Naive thymus-derived CD8-positive, alpha-beta T cell (primary cell): ENCODE measurements around the gene NAALADL2. TPM values are rescaled to one million over a fixed set of nuclear protein-coding genes. Genes with fewer than 3 reads are reported as not detected.

Experiments used
- ATAC-seq, 2 donors: fragments of 150-1000 bp; cut with Tn5 transposase in 1 of 2; sonication (Bioruptor Pico), chemical (Tn5 transposase) in 1 of 2; 1 replicate in 1 of 2; 2 replicates in 1 of 2; pipeline ENCODE4 v1.10.0; 2021; ENCODE audit warnings: mild to moderate bottlenecking in 2 of 2, moderate library complexity in 2 of 2
- POLR2A ChIA-PET: fragments of 350-600 bp; sonication (Branson Sonifier 250); formaldehyde crosslinking; loops from one replicate; lab custom pipeline; 2021; ENCODE audit warnings: antibody characterized with exemption; lab: Charles Lee
- DNase-seq, 10 donors: peaks; one replicate each; pipeline versions ENCODE4 v3.0.0 to v3.0.0-alpha.2; 2020 to 2022
- H3K27ac Mint-ChIP-seq, 10 donors: one replicate each; pipeline ENCODE4 v1.8.0; 2020 to 2022; ENCODE audit warnings: mild to moderate bottlenecking in 10 of 10, mixed read lengths in 10 of 10, moderate library complexity in 4 of 10, inconsistent platforms in 1 of 10
- H3K27me3 Mint-ChIP-seq, 5 donors: one replicate each; pipeline ENCODE4 v1.8.0; 2021 to 2022; ENCODE audit warnings: mixed read lengths in 5 of 5
- H3K36me3 Mint-ChIP-seq, 3 donors: one replicate each; pipeline ENCODE4 v1.8.0; 2020 to 2022; ENCODE audit warnings: mixed read lengths in 3 of 3, mild to moderate bottlenecking in 2 of 3, inconsistent platforms in 1 of 3
- H3K4me1 Mint-ChIP-seq, 4 donors: one replicate each; pipeline ENCODE4 v1.8.0; 2021 to 2022; ENCODE audit warnings: mixed read lengths in 4 of 4
- H3K4me3 Mint-ChIP-seq, 10 donors: one replicate each; pipeline ENCODE4 v1.8.0; 2020 to 2022; ENCODE audit warnings: mild to moderate bottlenecking in 10 of 10, mixed read lengths in 10 of 10, moderate library complexity in 6 of 10, inconsistent platforms in 1 of 10
- H3K9me3 Mint-ChIP-seq, 9 donors: one replicate each; pipeline ENCODE4 v1.8.0; 2020 to 2022; ENCODE audit warnings: mixed read lengths in 9 of 9, mild to moderate bottlenecking in 3 of 9, inconsistent platforms in 1 of 9, moderate library complexity in 1 of 9
- polyA plus RNA-seq, 3 donors: library from polyadenylated mRNA; unstranded; fragments of 300-500 nt; fragmentation: Illumina TruSeq; gene quantifications; one replicate each; pipeline ENCODE4 v1.2.3, GENCODE V29; 2021
- total RNA-seq, 8 experiments: library from RNA in 2 of 8; stranded (reverse) in 2 of 8; gene quantifications; one replicate each; pipeline ENCODE4 v1.2.3 and lab custom pipeline; 2021 to 2026

NAALADL2 gene
- total and polyA plus RNA-seq, 5 experiments from 2014 or later = 0.44 to 1.3 (median 0.88) TPM; not detected in 1

- no peaks in the 10 kb centered on the region for H3K36me3 Mint-ChIP-seq
- no peak for DNase-seq
- no peaks in the 10 kb centered on the region for H3K27me3 Mint-ChIP-seq
- ATAC-seq = peak in 1 of 2 donors; percentile 14
- peak overlapping the region in 1 of 10 donors; percentile 4 for H3K27ac Mint-ChIP-seq
- POLR2A ChIA-PET = no interaction called here
- H3K4me1 Mint-ChIP-seq = peaks cover 0 to 9% (median 0%) of the 10 kb centered on the region in 4 donors
- H3K9me3 Mint-ChIP-seq = peaks cover 0 to 1% (median 0%) of the 10 kb centered on the region in 9 donors
- peak overlapping the region in 2 of 10 donors; percentile 7 to 12 for H3K4me3 Mint-ChIP-seq
Measured at GRCh38 chr3:175308097-175308496, 449.0 kb downstream of the NAALADL2 start.

DNA sequence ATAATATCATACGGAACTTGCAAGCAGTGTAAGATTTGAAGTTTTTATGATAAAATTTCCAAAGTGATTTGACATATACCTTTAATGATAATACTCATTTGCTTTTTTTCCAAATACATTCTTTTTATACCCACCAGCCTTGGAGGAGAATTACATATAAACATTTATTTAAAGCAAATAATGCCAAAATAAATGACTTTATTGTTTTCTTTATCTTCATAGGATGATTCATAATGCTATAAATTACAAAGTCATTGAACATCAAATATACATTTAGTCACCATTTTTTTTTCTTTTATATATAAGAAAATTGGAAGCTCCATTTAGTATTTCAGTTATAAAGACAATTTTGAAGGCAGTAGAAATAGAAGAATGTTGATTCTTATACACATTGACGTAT, 450.9 kb downstream of the NAALADL2 start:
- POLR2A ChIA-PET = no interaction called here
- no peak for ATAC-seq
- Mint-ChIP-seq H3K27me3 (no peaks in the 10 kb centered on the region), H3K27ac (no peak overlapping the region), H3K9me3 (peaks cover 0 to 4% (median 0%) of the 10 kb centered on the region in 9 donors), H3K4me3 (no peak overlapping the region), H3K4me1 (peaks cover 0 to 9% (median 0%) of the 10 kb centered on the region in 4 donors), H3K36me3 (no peaks in the 10 kb centered on the region)
- DNase-seq = no peak

DNA sequence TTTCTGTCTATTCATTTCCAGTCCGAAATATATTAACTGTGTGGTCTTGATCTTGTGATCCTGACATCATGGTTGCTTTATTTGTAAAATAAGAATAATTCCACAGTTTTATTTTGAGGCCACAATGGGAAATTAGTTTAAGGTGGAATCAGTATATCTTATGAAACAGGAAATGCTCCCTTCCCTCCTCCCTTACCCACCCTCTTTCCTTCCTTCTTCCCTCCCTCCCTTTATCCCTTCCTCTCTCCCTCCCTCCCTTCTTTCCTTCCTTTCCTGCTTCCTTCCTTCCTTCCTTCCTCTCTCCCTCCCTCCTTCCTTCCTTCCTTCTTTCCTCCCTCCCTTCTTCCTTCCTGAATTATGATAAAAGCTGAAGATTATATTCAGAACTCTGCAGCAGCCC, 452.3 kb downstream of the NAALADL2 start:
- Mint-ChIP-seq H3K36me3 (no peaks in the 10 kb centered on the region), H3K27me3 (no peaks in the 10 kb centered on the region), H3K9me3 (peaks cover 0 to 4% (median 0%) of the 10 kb centered on the region in 9 donors), H3K27ac (no peak overlapping the region), H3K4me3 (no peak overlapping the region), H3K4me1 (peaks cover 0 to 9% (median 0%) of the 10 kb centered on the region in 4 donors)
- ATAC-seq (no peak), DNase-seq (no peak)
- POLR2A ChIA-PET = interaction anchor here (0.6 kb wide), 1 partner anchor 693 kb away, joined by 4 read pairs; no protein-coding TSS in a partner anchor

DNA sequence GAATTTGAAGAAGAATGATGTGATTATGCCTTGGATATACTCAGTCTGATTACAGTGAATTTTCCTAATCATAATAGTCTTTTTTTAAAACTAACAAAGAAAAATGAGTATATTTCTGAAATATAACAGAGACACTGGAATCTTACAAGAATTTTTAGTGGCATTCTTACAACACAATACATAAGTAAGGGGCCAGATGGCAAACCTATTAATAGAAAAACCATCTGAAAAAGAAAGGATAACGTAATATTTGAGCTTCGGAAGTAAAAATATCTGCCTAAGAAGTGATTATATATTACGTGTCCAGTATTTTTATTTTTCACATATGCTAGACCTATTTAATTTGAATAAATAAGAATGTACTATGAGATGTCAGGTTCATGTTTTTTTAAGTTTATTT, 452.8 kb downstream of the NAALADL2 start:
- no peak for DNase-seq
- Mint-ChIP-seq H3K36me3 (no peaks in the 10 kb centered on the region), H3K9me3 (peaks cover 0 to 4% (median 0%) of the 10 kb centered on the region in 9 donors), H3K27me3 (no peaks in the 10 kb centered on the region), H3K4me1 (peaks cover 0 to 9% (median 0%) of the 10 kb centered on the region in 4 donors), H3K27ac (no peak overlapping the region), H3K4me3 (no peak overlapping the region)
- ATAC-seq = no peak
- POLR2A ChIA-PET = interaction anchor here (0.6 kb wide), 1 partner anchor 694 kb away, joined by 4 read pairs; no protein-coding TSS in a partner anchor

- POLR2A ChIA-PET = no interaction called here
- Mint-ChIP-seq H3K4me3 (no peak overlapping the region), H3K27ac (no peak overlapping the region), H3K36me3 (no peaks in the 10 kb centered on the region), H3K9me3 (peaks cover 0 to 4% (median 0%) of the 10 kb centered on the region in 9 donors), H3K27me3 (no peaks in the 10 kb centered on the region), H3K4me1 (peaks cover 0 to 9% (median 0%) of the 10 kb centered on the region in 4 donors)
- DNase-seq = no peak
- ATAC-seq = no peak
Measured at GRCh38 chr3:175312791-175313190, 453.7 kb downstream of the NAALADL2 start.

DNA sequence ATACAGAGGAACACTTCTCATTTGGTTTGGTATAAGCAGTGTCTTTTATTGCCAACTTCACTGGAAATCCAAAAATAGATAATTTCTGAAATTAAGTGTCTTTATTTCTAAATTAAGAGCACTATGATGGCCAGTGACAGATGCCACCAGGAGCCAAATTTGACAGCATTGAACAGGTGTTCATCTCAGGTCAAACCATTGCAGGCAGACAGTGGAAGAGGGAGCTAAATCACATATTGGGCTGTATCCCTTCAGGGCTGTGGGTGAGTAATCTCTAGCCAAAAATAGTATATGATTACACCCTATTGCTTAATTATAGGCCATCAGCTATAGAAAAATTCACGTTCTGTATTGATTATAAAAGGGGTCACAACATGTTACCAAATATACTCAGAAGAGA, 457.7 kb downstream of the NAALADL2 start:
- no peak for ATAC-seq
- Mint-ChIP-seq H3K4me3 (no peak overlapping the region), H3K36me3 (no peaks in the 10 kb centered on the region), H3K4me1 (no peaks in the 10 kb centered on the region), H3K27ac (no peak overlapping the region), H3K27me3 (no peaks in the 10 kb centered on the region), H3K9me3 (peaks cover 0 to 7% (median 0%) of the 10 kb centered on the region in 9 donors)
- no peak for DNase-seq
- POLR2A ChIA-PET = no interaction called here

DNA sequence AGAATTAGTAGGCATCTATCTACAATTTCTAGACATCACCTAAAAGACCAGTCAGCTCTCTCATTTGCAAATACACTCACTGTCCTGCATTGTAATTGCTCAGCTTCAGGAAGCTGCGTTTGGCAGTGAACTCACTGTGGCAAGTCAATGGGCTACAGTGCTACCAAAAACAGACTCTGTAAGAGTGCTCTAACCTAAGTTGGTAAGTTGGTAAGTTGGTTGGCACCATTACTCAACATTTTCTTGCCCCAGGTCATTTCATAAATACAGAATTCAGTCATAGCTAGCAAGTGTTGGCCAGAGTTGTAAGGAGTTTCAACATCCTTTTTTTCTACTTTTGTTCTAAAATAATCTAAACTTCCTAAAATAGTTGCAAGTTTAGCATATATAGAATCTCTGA, 466.3 kb downstream of the NAALADL2 start:
- H3K4me3 Mint-ChIP-seq = no peak overlapping the region
- DNase-seq (no peak), ATAC-seq (no peak)
- H3K9me3 Mint-ChIP-seq = peaks cover 0 to 17% (median 7%) of the 10 kb centered on the region in 9 donors
- H3K36me3 Mint-ChIP-seq = no peaks in the 10 kb centered on the region
- POLR2A ChIA-PET = no interaction called here
- H3K27me3 Mint-ChIP-seq = no peaks in the 10 kb centered on the region
- no peak overlapping the region for H3K27ac Mint-ChIP-seq
- no peaks in the 10 kb centered on the region for H3K4me1 Mint-ChIP-seq

- POLR2A ChIA-PET = no interaction called here
- H3K27me3 Mint-ChIP-seq = no peaks in the 10 kb centered on the region
- peaks cover 0 to 21% (median 7%) of the 10 kb centered on the region in 9 donors for H3K9me3 Mint-ChIP-seq
Measured at GRCh38 chr3:175326041-175326440, 466.9 kb downstream of the NAALADL2 start.

GRCh38 chr3:175329373-175329772, 470.2 kb downstream of the NAALADL2 start:
- ATAC-seq = no peak
- no peaks in the 10 kb centered on the region for H3K4me1 Mint-ChIP-seq
- no peaks in the 10 kb centered on the region for H3K36me3 Mint-ChIP-seq
- peaks cover 0 to 30% (median 5%) of the 10 kb centered on the region in 9 donors for H3K9me3 Mint-ChIP-seq
- no peak for DNase-seq
- H3K4me3 Mint-ChIP-seq = no peak overlapping the region
- no peak overlapping the region for H3K27ac Mint-ChIP-seq
- no peaks in the 10 kb centered on the region for H3K27me3 Mint-ChIP-seq
- POLR2A ChIA-PET = no interaction called here

More at GRCh38 chr3:175326041-175326440, 466.9 kb downstream of the NAALADL2 start:
- DNase-seq (no peak), ATAC-seq (no peak)
- Mint-ChIP-seq H3K27ac (no peak overlapping the region), H3K36me3 (no peaks in the 10 kb centered on the region), H3K4me3 (no peak overlapping the region), H3K4me1 (no peaks in the 10 kb centered on the region)

DNA sequence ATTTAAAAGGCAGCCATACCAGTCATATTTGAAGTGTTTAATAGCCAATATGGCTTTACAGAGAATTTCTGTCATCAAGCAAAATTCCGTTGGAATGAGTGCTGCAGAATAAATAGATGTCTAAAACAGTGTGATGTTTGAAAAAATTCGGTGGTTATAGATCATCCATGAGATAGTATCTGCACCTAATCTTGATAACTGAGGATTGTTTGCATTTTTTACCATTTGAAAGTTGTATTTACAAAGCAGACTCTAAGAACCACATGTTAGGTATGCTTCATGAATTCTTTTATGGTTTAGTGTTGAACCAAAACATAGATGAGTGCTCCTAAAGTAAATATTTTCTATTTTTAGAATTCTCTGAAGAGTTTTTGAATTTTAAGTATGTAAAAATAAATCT, 476.1 kb downstream of the NAALADL2 start:
- POLR2A ChIA-PET = no interaction called here
- Mint-ChIP-seq H3K4me1 (no peaks in the 10 kb centered on the region), H3K9me3 (peaks cover 0 to 30% (median 0%) of the 10 kb centered on the region in 9 donors), H3K4me3 (no peak overlapping the region), H3K36me3 (no peaks in the 10 kb centered on the region), H3K27ac (no peak overlapping the region), H3K27me3 (no peaks in the 10 kb centered on the region)
- DNase-seq (no peak), ATAC-seq (no peak)

- Mint-ChIP-seq H3K36me3 (no peaks in the 10 kb centered on the region), H3K4me3 (no peak overlapping the region), H3K4me1 (no peaks in the 10 kb centered on the region), H3K27me3 (no peaks in the 10 kb centered on the region), H3K27ac (no peak overlapping the region), H3K9me3 (peaks cover 0 to 17% (median 0%) of the 10 kb centered on the region in 9 donors)
- POLR2A ChIA-PET = no interaction called here
- DNase-seq = no peak
- ATAC-seq = no peak
Measured at GRCh38 chr3:175336406-175337133, 477.4 kb downstream of the NAALADL2 start.

- Mint-ChIP-seq H3K36me3 (no peaks in the 10 kb centered on the region), H3K4me3 (no peak overlapping the region), H3K4me1 (no peaks in the 10 kb centered on the region), H3K27me3 (no peaks in the 10 kb centered on the region), H3K27ac (no peak overlapping the region), H3K9me3 (peaks cover 0 to 10% (median 0%) of the 10 kb centered on the region in 9 donors)
- ATAC-seq (no peak), DNase-seq (no peak)
- POLR2A ChIA-PET = no interaction called here
Measured at GRCh38 chr3:175337631-175338030, 478.5 kb downstream of the NAALADL2 start.

DNA sequence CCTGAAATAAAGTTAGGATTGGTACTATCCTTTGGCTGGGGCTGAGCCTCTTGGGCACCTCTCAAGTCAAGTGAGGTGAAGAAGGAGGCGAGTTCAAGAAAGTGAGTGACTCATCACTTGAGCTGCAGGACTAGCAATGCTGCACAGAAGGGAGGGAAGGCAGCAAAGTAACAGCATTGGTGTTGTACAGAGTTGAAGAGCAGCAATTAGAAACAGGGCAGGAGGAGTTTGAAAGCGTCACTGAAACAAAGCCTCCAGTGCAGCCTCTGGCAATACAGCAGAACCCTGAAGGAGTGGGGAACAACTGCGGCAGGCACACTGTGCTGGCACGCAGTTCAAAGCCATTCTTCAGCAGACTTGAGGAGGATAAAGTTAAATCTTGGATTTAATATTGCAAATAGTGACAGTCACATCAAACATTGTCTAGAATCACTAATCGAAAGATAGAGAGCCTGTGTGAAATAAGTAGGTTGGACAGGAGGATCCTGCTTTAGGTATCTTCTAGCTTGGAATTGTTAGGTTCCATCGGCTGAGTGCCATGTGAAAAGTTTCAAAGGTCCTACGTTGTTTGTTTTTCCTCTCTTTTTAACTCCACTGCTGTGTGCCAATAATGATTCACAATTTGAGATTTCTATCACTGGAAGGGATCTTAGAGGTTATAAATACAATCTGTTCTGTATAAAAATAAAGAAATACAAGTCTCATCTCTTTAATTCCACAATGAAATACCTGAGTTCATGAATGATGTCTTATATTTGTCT, 479.8 kb downstream of the NAALADL2 start:
- H3K9me3 Mint-ChIP-seq = peaks cover 0 to 7% (median 0%) of the 10 kb centered on the region in 9 donors
- POLR2A ChIA-PET = no interaction called here
- no peak overlapping the region for H3K27ac Mint-ChIP-seq
- no peak for ATAC-seq
- H3K4me3 Mint-ChIP-seq = no peak overlapping the region
- no peaks in the 10 kb centered on the region for H3K4me1 Mint-ChIP-seq
- DNase-seq = no peak
- H3K27me3 Mint-ChIP-seq = no peaks in the 10 kb centered on the region
- H3K36me3 Mint-ChIP-seq = no peaks in the 10 kb centered on the region
